Kidney capillary endothelial cell (primary cell): Measurements from ENCODE around the gene AP4B1.
"Not testable (repeated sequence)": the region's sequence is repeated elsewhere in the genome, so short reads cannot be mapped to it uniquely, and the experiment has no call there.

Experiments
- DNase-seq: peaks from one replicate; pipeline ENCODE4 v3.0.0-alpha.2; 2018; ENCODE audit warnings: low spot score

The AP4B1 gene

GRCh38 chr1:113904674-113905434, at the start of gene AP4B1, which contains the start of gene DCLRE1B:
Gene AP4B1 (minus strand): TSS chr1:113904799. CDS start chr1:113904717, 82 bp downstream.
Gene DCLRE1B (plus strand): TSS chr1:113905326. CDS start chr1:113905587, 261 bp downstream.
- peak; percentile 99 for DNase-seq

- DNase-seq = no peak
Observed at GRCh38 chr1:113951719-113952118, 47.1 kb upstream of the AP4B1 start.

- no peak for DNase-seq
Observed at GRCh38 chr1:113950908-113951307, 46.3 kb upstream of the AP4B1 start.

- no peak for DNase-seq
Observed at GRCh38 chr1:113949007-113949406, 44.4 kb upstream of the AP4B1 start.

GRCh38 chr1:113948151-113948550, 43.6 kb upstream of the AP4B1 start:
- not testable (repeated sequence) for DNase-seq

GRCh38 chr1:113947388-113948107, 42.9 kb upstream of the AP4B1 start:
- no peak for DNase-seq

GRCh38 chr1:113946678-113947387, 42.2 kb upstream of the AP4B1 start:
- DNase-seq = no peak

GRCh38 chr1:113946112-113946511, 41.5 kb upstream of the AP4B1 start:
- no peak for DNase-seq

GRCh38 chr1:113945329-113945728, 40.7 kb upstream of the AP4B1 start:
- DNase-seq = no peak

GRCh38 chr1:113943028-113943811, 38.6 kb upstream of the AP4B1 start:
- DNase-seq = no peak

- DNase-seq = no peak
Observed at GRCh38 chr1:113942527-113942926, 37.9 kb upstream of the AP4B1 start.

GRCh38 chr1:113941245-113941559, 36.6 kb upstream of the AP4B1 start:
- DNase-seq = no peak

GRCh38 chr1:113940365-113941244, 36.0 kb upstream of the AP4B1 start:
- no peak for DNase-seq

- DNase-seq = no peak
Observed at GRCh38 chr1:113938192-113938591, 33.6 kb upstream of the AP4B1 start.

- DNase-seq = peak; percentile 12
Observed at GRCh38 chr1:113937146-113937545, 32.5 kb upstream of the AP4B1 start.

GRCh38 chr1:113935970-113936369, 31.4 kb upstream of the AP4B1 start:
- DNase-seq = no peak

GRCh38 chr1:113935176-113935575, 30.6 kb upstream of the AP4B1 start:
- DNase-seq = no peak

GRCh38 chr1:113934511-113935055, 30.0 kb upstream of the AP4B1 start:
- no peak for DNase-seq

- DNase-seq = no peak
Observed at GRCh38 chr1:113934006-113934405, 29.4 kb upstream of the AP4B1 start.

GRCh38 chr1:113931451-113931851, 26.9 kb upstream of the AP4B1 start:
- no peak for DNase-seq
